IPS-15b (cell line): Measurements from ENCODE around the gene PMEPA1.

Experiments
- H3K27me3 ChIP-seq: one replicate; pipeline ENCODE4 v1.6.1; 2013; ENCODE audit warnings: low read length; ENCODE audit not compliant: control insufficient read depth, insufficient read depth
- H3K36me3 ChIP-seq: one replicate; pipeline ENCODE4 v1.6.1; 2013; ENCODE audit warnings: low read length; ENCODE audit not compliant: control insufficient read depth, insufficient read depth
- H3K4me1 ChIP-seq: one replicate; pipeline ENCODE4 v1.6.1; 2013; ENCODE audit warnings: mild to moderate bottlenecking, low read length; ENCODE audit not compliant: control insufficient read depth, insufficient read depth
- H3K4me3 ChIP-seq: one replicate; pipeline ENCODE4 v1.5.1; 2013; ENCODE audit warnings: low read depth, low read length
- H3K9ac ChIP-seq: one replicate; pipeline ENCODE4 v1.6.1; 2013; ENCODE audit warnings: low read depth, mild to moderate bottlenecking, low read length
- H3K9me3 ChIP-seq: one replicate; pipeline ENCODE4 v1.6.1; 2013; ENCODE audit warnings: mild to moderate bottlenecking, low read length; ENCODE audit not compliant: control insufficient read depth, insufficient read depth

Gene PMEPA1

GRCh38 chr20:57625978-57626377 is 83.8 kb downstream of the PMEPA1 start:
- no peaks in the 10 kb centered on the region for H3K9me3 ChIP-seq
- H3K36me3 ChIP-seq, result no peaks in the 10 kb centered on the region
- no peak overlapping the region for H3K4me3 ChIP-seq
- no peaks in the 10 kb centered on the region for H3K27me3 ChIP-seq
- H3K9ac ChIP-seq, result no peak overlapping the region
- no peaks in the 10 kb centered on the region for H3K4me1 ChIP-seq

GRCh38 chr20:57625181-57625958 is 84.4 kb downstream of the PMEPA1 start:
- no peaks in the 10 kb centered on the region for H3K27me3 ChIP-seq
- H3K4me3 ChIP-seq, result no peak overlapping the region
- no peaks in the 10 kb centered on the region for H3K4me1 ChIP-seq
- H3K36me3 ChIP-seq, result no peaks in the 10 kb centered on the region
- no peaks in the 10 kb centered on the region for H3K9me3 ChIP-seq
- H3K9ac ChIP-seq, result no peak overlapping the region

GRCh38 chr20:57624124-57624523 is 85.7 kb downstream of the PMEPA1 start:
- H3K9me3 ChIP-seq, result no peaks in the 10 kb centered on the region
- no peaks in the 10 kb centered on the region for H3K4me1 ChIP-seq
- H3K27me3 ChIP-seq, result no peaks in the 10 kb centered on the region
- no peak overlapping the region for H3K4me3 ChIP-seq
- H3K9ac ChIP-seq, result no peak overlapping the region
- H3K36me3 ChIP-seq, result no peaks in the 10 kb centered on the region

DNA sequence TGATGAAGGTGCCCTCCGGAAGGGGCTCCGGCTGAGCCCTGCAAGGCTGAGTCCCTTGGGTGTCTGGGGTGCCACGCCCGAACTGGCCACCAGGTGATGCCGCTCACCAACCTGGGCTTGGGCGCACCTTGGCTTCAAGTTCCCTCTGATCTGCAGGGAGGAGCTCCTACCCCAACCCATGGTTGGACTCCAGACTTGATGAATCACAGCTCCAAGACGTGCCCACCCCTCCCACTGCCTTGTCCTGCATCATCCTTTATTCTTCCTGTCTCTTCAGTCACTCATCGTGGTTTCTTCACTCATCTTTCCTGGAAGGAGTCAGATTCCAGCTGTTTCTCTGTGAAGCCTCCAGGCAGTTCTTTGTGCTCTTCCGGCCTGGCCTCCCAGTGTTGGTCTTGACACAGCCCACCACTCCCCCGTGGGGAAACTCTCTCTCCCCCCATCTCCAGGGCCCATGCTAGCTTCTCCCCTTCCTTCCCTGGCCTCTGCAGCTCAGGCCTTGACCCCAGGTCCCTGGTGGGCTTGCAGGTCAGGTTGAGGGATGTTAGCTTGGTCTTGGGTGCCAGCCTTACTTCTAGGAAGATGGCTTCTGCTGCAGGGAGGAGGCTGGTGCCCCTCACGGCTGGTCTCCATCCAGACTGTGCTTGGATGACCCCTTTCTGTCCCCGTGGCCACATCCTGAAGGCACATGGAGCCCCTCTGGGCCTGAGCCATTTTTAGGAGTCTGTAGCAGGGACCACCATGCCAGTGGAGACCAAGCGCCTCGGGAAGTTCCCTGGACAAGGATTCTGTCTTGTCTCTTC is 87.0 kb downstream of the PMEPA1 start:
- no peaks in the 10 kb centered on the region for H3K9me3 ChIP-seq
- no peak overlapping the region for H3K4me3 ChIP-seq
- no peaks in the 10 kb centered on the region for H3K4me1 ChIP-seq
- no peaks in the 10 kb centered on the region for H3K36me3 ChIP-seq
- no peak overlapping the region for H3K9ac ChIP-seq
- no peaks in the 10 kb centered on the region for H3K27me3 ChIP-seq

DNA sequence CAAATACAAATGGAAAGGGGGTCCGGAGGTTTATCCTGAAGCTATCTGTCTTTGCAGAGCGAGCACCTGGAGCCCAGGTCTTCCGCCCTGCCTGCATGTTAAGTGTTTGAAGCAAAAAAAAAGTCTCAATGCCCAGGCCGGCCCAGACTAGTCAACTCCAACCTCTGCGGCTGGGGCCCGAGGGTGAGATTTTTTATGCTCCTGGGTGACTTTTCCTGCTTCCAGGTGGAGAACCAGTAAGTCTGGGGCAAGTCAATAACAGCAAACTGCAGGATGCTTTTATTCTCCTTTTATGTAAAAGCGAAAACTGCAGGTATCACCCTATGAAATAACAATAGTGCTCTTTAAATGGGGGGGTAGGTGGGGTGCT is 87.6 kb downstream of the PMEPA1 start:
- H3K9me3 ChIP-seq, result no peaks in the 10 kb centered on the region
- H3K4me3 ChIP-seq, result no peak overlapping the region
- no peaks in the 10 kb centered on the region for H3K27me3 ChIP-seq
- H3K9ac ChIP-seq, result no peak overlapping the region
- H3K36me3 ChIP-seq, result no peaks in the 10 kb centered on the region
- no peaks in the 10 kb centered on the region for H3K4me1 ChIP-seq

DNA sequence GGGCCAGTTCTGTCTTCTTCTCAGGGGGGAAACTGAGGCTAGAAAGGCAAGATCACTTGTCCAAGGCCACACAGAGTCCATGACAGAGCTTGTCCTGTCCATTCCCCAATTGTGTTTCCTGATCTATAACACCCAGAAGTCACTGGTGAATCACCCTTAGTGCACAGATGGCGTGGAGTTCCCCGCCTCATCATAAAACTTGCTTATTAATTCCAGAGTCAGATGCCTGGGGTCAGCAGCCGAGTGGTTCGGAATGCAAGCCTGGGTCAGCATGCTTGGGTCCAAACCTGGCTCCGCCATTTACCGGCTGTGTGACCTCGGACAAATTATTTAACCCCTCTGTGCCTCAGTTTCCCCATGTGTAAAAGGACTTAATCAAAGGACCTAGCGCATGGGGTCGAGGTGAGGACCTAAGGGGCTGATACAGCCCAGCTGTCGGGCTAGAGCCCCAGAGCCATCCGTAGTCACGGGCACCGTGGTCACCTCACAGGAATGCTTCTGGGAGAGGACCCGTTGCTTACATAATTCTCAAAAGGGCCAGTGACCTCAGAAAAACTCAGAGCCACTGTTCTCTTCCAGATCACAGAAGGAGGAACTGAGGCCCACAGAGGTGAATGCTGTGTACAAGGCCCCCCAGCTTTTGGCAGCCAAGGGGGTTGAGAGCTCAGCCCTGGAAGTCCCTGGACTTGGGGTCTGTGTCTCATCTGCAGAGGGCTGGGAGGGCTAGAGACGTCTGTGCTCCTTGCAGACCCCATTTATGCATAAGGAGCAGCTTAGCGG is 88.2 kb downstream of the PMEPA1 start:
- Histone ChIP-seq H3K9me3 (no peaks in the 10 kb centered on the region), H3K27me3 (no peaks in the 10 kb centered on the region), H3K4me3 (no peak overlapping the region), H3K36me3 (no peaks in the 10 kb centered on the region), H3K4me1 (no peaks in the 10 kb centered on the region), H3K9ac (no peak overlapping the region)

GRCh38 chr20:57620999-57621398 is 88.8 kb downstream of the PMEPA1 start:
- Histone ChIP-seq H3K9ac (no peak overlapping the region), H3K4me3 (no peak overlapping the region), H3K27me3 (no peaks in the 10 kb centered on the region)

DNA sequence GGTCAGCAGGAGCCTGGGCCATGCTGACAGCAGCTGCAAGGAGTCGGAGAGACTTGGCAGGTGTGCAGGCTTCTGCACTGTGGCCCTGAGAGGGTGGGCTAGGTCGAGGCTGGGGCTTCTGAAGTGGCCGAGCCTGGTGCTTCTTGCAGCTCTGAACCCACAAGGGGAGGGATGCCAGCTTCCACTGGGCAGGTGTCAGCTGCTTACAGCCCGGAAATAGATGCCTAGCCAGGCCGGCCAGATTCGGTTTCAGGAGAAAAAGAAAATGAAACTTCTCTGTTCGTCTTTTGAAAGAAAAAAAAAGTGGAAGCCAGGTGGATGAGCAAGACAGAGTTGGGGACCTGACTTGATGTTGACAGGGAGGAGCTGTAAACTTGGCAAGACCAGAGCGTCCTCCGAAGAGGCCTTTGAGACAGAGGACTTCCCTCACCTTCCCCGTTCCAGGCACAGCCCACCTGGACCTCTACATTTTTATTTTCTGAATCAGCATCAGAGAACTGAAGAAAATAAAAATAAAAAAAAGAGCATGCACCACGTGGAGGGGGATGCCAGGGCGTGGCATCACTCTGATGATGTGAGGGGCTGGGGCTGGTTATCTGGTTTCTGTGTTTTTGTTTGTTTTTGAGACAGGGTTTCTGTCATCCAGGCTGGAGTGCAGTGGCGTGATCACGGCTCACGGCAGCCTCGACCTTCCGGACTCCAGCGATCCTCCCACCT is 89.4 kb downstream of the PMEPA1 start, which contains the start of gene ZBP1:
Gene ZBP1 (minus strand): TSS at position 153 of the 717 bp plus-strand sequence. CDS start 131 bp downstream, at position 22.
- no peaks in the 10 kb centered on the region for H3K4me1 ChIP-seq

More at GRCh38 chr20:57620999-57621398, 88.8 kb downstream of the PMEPA1 start:
- Histone ChIP-seq H3K9me3 (no peaks in the 10 kb centered on the region), H3K36me3 (no peaks in the 10 kb centered on the region), H3K4me1 (no peaks in the 10 kb centered on the region)

DNA sequence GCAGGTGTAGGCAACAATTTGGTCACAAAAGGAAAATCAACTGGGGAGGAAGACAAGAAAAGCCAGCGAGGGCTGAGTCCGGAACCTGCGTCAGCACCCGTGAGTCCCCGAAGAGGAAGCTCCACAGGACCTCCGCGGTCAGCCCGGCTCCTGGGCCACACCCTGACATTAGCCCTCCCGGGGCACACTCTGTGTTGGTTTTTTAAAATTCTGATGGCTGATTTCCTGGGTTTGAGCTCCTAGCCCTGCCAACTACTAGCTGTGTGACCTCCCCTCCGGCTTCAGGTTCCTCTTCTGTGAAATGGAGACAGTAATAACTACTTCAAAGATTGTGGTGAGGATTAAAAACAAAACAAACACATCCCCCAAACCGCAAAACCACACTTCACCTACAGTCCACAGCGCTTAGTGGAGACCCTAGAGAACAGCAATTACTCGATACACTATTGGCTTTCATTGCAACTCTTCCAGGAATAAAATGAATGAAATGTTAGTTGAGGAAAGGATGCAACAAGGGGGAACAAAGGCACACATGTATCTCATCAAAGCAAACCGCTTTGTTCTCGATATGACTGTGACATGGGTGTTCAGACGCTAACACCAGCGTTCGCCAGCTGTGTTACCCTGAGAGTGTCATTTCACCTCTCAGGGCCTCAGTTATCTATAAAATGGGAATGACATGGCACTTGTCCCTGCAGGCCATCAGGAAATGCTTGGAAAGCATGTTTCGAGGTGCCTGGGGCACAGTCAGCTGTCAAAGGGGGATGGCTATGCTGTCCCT is 90.6 kb downstream of the PMEPA1 start:
- Histone ChIP-seq H3K36me3 (no peaks in the 10 kb centered on the region), H3K9ac (no peak overlapping the region), H3K4me1 (no peaks in the 10 kb centered on the region), H3K4me3 (no peak overlapping the region), H3K9me3 (no peaks in the 10 kb centered on the region), H3K27me3 (no peaks in the 10 kb centered on the region)

More for the DNA sequence above, 89.4 kb downstream of the PMEPA1 start, which contains the start of gene ZBP1:
- Histone ChIP-seq H3K27me3 (no peaks in the 10 kb centered on the region), H3K9ac (no peak within 1 kb of the TSS), H3K9me3 (no peaks in the 10 kb centered on the region), H3K4me3 (no peak within 1 kb of the TSS), H3K36me3 (no peaks in the 10 kb centered on the region)

DNA sequence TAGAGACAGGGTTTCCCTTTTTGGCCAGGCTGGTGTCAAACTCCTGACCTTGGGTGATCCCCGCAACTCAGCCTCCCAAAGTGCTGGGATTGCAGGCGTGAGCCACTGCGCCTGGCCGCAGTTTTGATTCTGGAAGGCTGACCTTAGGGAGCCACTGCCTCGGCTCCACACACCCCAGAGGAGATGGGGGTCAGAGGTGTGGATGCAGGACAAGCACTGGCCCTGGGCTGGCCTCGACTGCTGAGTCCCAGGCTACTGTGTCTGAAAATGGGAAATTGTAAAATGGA is 91.1 kb downstream of the PMEPA1 start:
- Histone ChIP-seq H3K4me1 (no peaks in the 10 kb centered on the region), H3K4me3 (no peak overlapping the region), H3K9me3 (no peaks in the 10 kb centered on the region), H3K36me3 (no peaks in the 10 kb centered on the region), H3K9ac (no peak overlapping the region), H3K27me3 (no peaks in the 10 kb centered on the region)
